DND-41 (cell line): ENCODE results near the gene MMP19.

Experiments used
- CTCF ChIP-seq: IDR thresholded peaks from 2 replicates; pipeline ENCODE4 v1.5.1; 2012; ENCODE audit warnings: borderline replicate concordance, low read length, moderate library complexity, mild to moderate bottlenecking; ENCODE audit not compliant: poor library complexity, severe bottlenecking; ENCODE audit errors: extremely low read depth
- EZH2 ChIP-seq: IDR thresholded peaks from 3 replicates; pipeline ENCODE4 v1.6.1; 2012; ENCODE audit warnings: borderline replicate concordance, low read depth, mild to moderate bottlenecking, moderate library complexity, low read length, inconsistent platforms; ENCODE audit not compliant: severe bottlenecking

GRCh38 chr12:55838361-55838760, 4.4 kb downstream of the MMP19 start:
- no peak for TF ChIP-seq EZH2
- TF ChIP-seq CTCF, result no peak
